H1 (cell line): ENCODE results near the gene MRPS10. TPM values are rescaled to one million over a fixed set of nuclear protein-coding genes. Genes with fewer than 3 reads are reported as not detected.

ENCODE experiments used
- CTCF ChIA-PET: fragments of 300-600 bp; sonication (Branson Sonifier 250); formaldehyde crosslinking; loops from one replicate; lab custom pipeline; 2021; ENCODE audit not compliant: partially characterized antibody; lab: Charles Lee
- POLR2A ChIA-PET: fragments of 300-600 bp; sonication (Branson Sonifier 250); formaldehyde crosslinking; loops from one replicate; lab custom pipeline; 2021; ENCODE audit warnings: inconsistent platforms; ENCODE audit not compliant: partially characterized antibody; lab: Charles Lee
- DNase-seq, 2 experiments: peaks; one replicate each; pipeline versions ENCODE4 v3.0.0 to v3.0.0-alpha.2; 2010 to 2022; ENCODE audit warnings: low spot score in 2 of 2, low read depth in 1 of 2, mixed read lengths in 1 of 2
- FAIRE-seq: peaks from 2 replicates; lab custom pipeline; 2011; peaks lifted over from hg19 to GRCh38; lab: Jason Lieb, UNC
- H2AFZ ChIP-seq: 2 replicates; pipeline ENCODE4 v1.8.1; 2012; ENCODE audit warnings: low read length, inconsistent platforms
- H2AK5ac ChIP-seq: 2 replicates; pipeline ENCODE4 v1.6.1; 2013; ENCODE audit warnings: low read depth, low read length
- H2BK120ac ChIP-seq: replicated peaks from 2 replicates; pipeline ENCODE3; 2013; ENCODE audit warnings: low read depth, low read length, inconsistent platforms
- H2BK12ac ChIP-seq: 2 replicates; pipeline ENCODE4 v1.6.1; 2013; ENCODE audit warnings: low read depth, low read length
- H2BK15ac ChIP-seq: 2 replicates; pipeline ENCODE4 v1.6.1; 2013; ENCODE audit warnings: low read length
- H2BK20ac ChIP-seq: 2 replicates; pipeline ENCODE4 v1.6.1; 2013; ENCODE audit warnings: low read length
- H2BK5ac ChIP-seq: 2 replicates; pipeline ENCODE4 v1.6.1; 2013; ENCODE audit warnings: low read depth, low read length
- H3K14ac ChIP-seq: 2 replicates; pipeline ENCODE4 v1.6.1; 2013; ENCODE audit warnings: inconsistent platforms; ENCODE audit not compliant: insufficient read length
- H3K18ac ChIP-seq: 2 replicates; pipeline ENCODE4 v1.6.1; 2013; ENCODE audit warnings: low read length; ENCODE audit errors: extremely low read depth
- H3K23ac ChIP-seq: 2 replicates; pipeline ENCODE4 v1.6.1; 2013; ENCODE audit warnings: inconsistent platforms; ENCODE audit not compliant: insufficient read length
- H3K23me2 ChIP-seq: 2 replicates; pipeline ENCODE4 v1.6.1; 2013; ENCODE audit warnings: low read depth, low read length
- H3K27ac ChIP-seq: 2 replicates; pipeline ENCODE4 v1.6.1; 2011; ENCODE audit warnings: low read depth, low read length, inconsistent platforms
- H3K27me3 ChIP-seq, 4 experiments: replicated peaks in 1 of 4; 1 replicate in 1 of 4; 2 replicates in 3 of 4; pipeline versions ENCODE4 v1.6.1 to v1.8.1; 2011 to 2013; ENCODE audit warnings: low read length in 3 of 4, mild to moderate bottlenecking in 3 of 4, inconsistent platforms in 2 of 4, mixed read lengths in 2 of 4, moderate library complexity in 1 of 4; ENCODE audit not compliant: control insufficient read depth in 3 of 4, insufficient read depth in 3 of 4; ENCODE audit errors: extremely low read depth in 1 of 4
- H3K36me3 ChIP-seq, 4 experiments: 2 replicates each; pipeline versions ENCODE4 v1.6.1 to v1.8.1; 2011 to 2013; ENCODE audit warnings: mild to moderate bottlenecking in 4 of 4, low read length in 3 of 4, moderate library complexity in 2 of 4, control low read depth in 1 of 4, inconsistent platforms in 1 of 4; ENCODE audit not compliant: insufficient read depth in 4 of 4, control insufficient read depth in 2 of 4
- H3K4ac ChIP-seq: replicated peaks from 2 replicates; pipeline ENCODE3; 2013; ENCODE audit warnings: low read length, low read depth, mixed read lengths, inconsistent platforms; ENCODE audit not compliant: insufficient read length
- H3K4me1 ChIP-seq, 4 experiments: replicated peaks in 1 of 4; 1 replicate in 1 of 4; 2 replicates in 3 of 4; pipeline versions ENCODE4 v1.6.1 to v1.8.1; 2011 to 2013; ENCODE audit warnings: low read length in 3 of 4, inconsistent platforms in 2 of 4, mixed read lengths in 1 of 4; ENCODE audit not compliant: insufficient read depth in 4 of 4, control insufficient read depth in 3 of 4
- H3K4me2 ChIP-seq, 2 experiments: 2 replicates each; pipeline versions ENCODE4 v1.6.1 to v1.8.1; 2011 to 2013; ENCODE audit warnings: low read depth in 2 of 2, low read length in 2 of 2, control low read depth in 1 of 2, inconsistent platforms in 1 of 2, mild to moderate bottlenecking in 1 of 2; ENCODE audit not compliant: insufficient read depth in 1 of 2
- H3K4me3 ChIP-seq, 4 experiments: fragments of 200-600, 300-600 bp in 1 of 4; sonication (generic), shearing (Covaris generic), sonication (Bioruptor Twin) in 1 of 4; 2 replicates each; pipeline versions ENCODE4 v1.5.1 to v1.8.1; 2011 to 2016; ENCODE audit warnings: low read length in 4 of 4, low read depth in 3 of 4, control low read depth in 2 of 4, inconsistent platforms in 2 of 4, mild to moderate bottlenecking in 2 of 4, mixed read lengths in 1 of 4, moderate library complexity in 1 of 4; ENCODE audit not compliant: insufficient read depth in 2 of 4; ENCODE audit errors: extremely low read depth in 1 of 4
- H3K56ac ChIP-seq: replicated peaks from 2 replicates; pipeline ENCODE3; 2013; ENCODE audit warnings: low read depth, mild to moderate bottlenecking, mixed read lengths, low read length, inconsistent platforms; ENCODE audit not compliant: insufficient read length
- H3K79me1 ChIP-seq: 2 replicates; pipeline ENCODE4 v1.6.1; 2013; ENCODE audit warnings: low read depth, low read length, control low read depth
- H3K79me2 ChIP-seq, 2 experiments: 2 replicates each; pipeline versions ENCODE4 v1.6.1 to v1.8.1; 2012 to 2013; ENCODE audit warnings: low read length in 2 of 2, mild to moderate bottlenecking in 2 of 2, inconsistent platforms in 1 of 2; ENCODE audit not compliant: insufficient read depth in 2 of 2, control insufficient read depth in 1 of 2
- H3K9ac ChIP-seq, 4 experiments: replicated peaks in 1 of 4; 1 replicate in 1 of 4; 2 replicates in 3 of 4; pipeline versions ENCODE4 v1.6.1 to v1.8.1; 2011 to 2013; ENCODE audit warnings: low read depth in 3 of 4, low read length in 3 of 4, control low read depth in 2 of 4, mild to moderate bottlenecking in 2 of 4, moderate library complexity in 2 of 4, inconsistent platforms in 1 of 4; ENCODE audit errors: extremely low read depth in 1 of 4
- H3K9me3 ChIP-seq, 2 experiments: 2 replicates each; pipeline versions ENCODE4 v1.6.1 to v1.8.1; 2012 to 2013; ENCODE audit warnings: mild to moderate bottlenecking in 2 of 2, moderate library complexity in 2 of 2, control low read depth in 1 of 2, inconsistent platforms in 1 of 2, low read depth in 1 of 2, low read length in 1 of 2, mixed read lengths in 1 of 2; ENCODE audit not compliant: insufficient read depth in 2 of 2
- H4K20me1 ChIP-seq, 2 experiments: replicated peaks in 1 of 2; 2 replicates each; pipeline versions ENCODE3 to v1.8.1; 2011 to 2013; ENCODE audit warnings: inconsistent platforms in 2 of 2, low read length in 2 of 2, mild to moderate bottlenecking in 1 of 2; ENCODE audit not compliant: insufficient read depth in 2 of 2, control insufficient read depth in 1 of 2
- H4K5ac ChIP-seq: 2 replicates; pipeline ENCODE4 v1.6.1; 2013; ENCODE audit warnings: low read length, low read depth, mixed read lengths, inconsistent platforms; ENCODE audit not compliant: insufficient read length
- H4K8ac ChIP-seq: 2 replicates; pipeline ENCODE4 v1.8.0; 2013; ENCODE audit warnings: mild to moderate bottlenecking, moderate library complexity, low read length, inconsistent platforms; ENCODE audit not compliant: insufficient read depth; ENCODE audit errors: extremely low read depth
- H4K91ac ChIP-seq: replicated peaks from 2 replicates; pipeline ENCODE3; 2013; ENCODE audit warnings: low read length, mixed read lengths, inconsistent platforms; ENCODE audit not compliant: insufficient read length
- GABPA ChIP-seq: IDR thresholded peaks from 2 replicates; pipeline ENCODE4 v1.6.1; 2011; ENCODE audit warnings: mild to moderate bottlenecking, low read length, moderate library complexity, borderline replicate concordance; ENCODE audit not compliant: insufficient read depth
- HDAC6 ChIP-seq: IDR thresholded peaks from one replicate; pipeline ENCODE4 v1.7.1; 2012; ENCODE audit warnings: low read depth, mild to moderate bottlenecking, inconsistent platforms, low read length, moderate library complexity
- RAD21 ChIP-seq, 2 experiments: IDR thresholded peaks in 1 of 2; conservative IDR thresholded peaks in 1 of 2; 2 replicates each; pipeline ENCODE4 v1.6.1; 2011; ENCODE audit warnings: low read depth in 2 of 2, low read length in 2 of 2, improper control_type of control experiment in 1 of 2, inconsistent platforms in 1 of 2, mild to moderate bottlenecking in 1 of 2, moderate library complexity in 1 of 2
- WGBS, 2 experiments: shearing (Covaris generic) in 1 of 2; methylation state at CpG; one replicate each; pipeline versions ENCODE4 v1.1.6 to v1.1.7; 2013 to 2015; ENCODE audit warnings: low lambda C conversion rate in 2 of 2, mixed read lengths in 2 of 2, inconsistent platforms in 1 of 2, low coverage in 1 of 2, missing lambda C conversion rate in 1 of 2; ENCODE audit not compliant: insufficient replicate concordance in 2 of 2, insufficient coverage in 1 of 2, insufficient read length in 1 of 2; ENCODE audit errors: extremely low coverage in 1 of 2, missing lambda C conversion rate in 1 of 2; 5-methylcytosine and 5-hydroxymethylcytosine counted together
- polyA plus RNA-seq, 7 experiments: library from polyadenylated mRNA; depleted of rRNA in 3 of 7; stranded (reverse) in 5 of 7; unstranded in 2 of 7; fragments of >200 nt in 5 of 7; fragments of 200-250 nt in 2 of 7; gene quantifications; 1 replicate in 5 of 7; 2 replicates in 1 of 7; 4 replicates in 1 of 7; pipeline versions ENCODE4 v1.2.1 to v1.2.3, GENCODE V29; 2011 to 2013; ENCODE audit warnings: missing spikeins in 2 of 7, mixed read lengths in 2 of 7
- total RNA-seq: library from RNA; stranded (reverse); fragmentation: NEBNext Ultra II Directional; extraction: Animal tissue kit (Norgen Biotek cat#: 25700); gene quantifications from 2 replicates; pipeline ENCODE4 v1.2.1, GENCODE V29; 2021
- TF ChIP-seq, protein P1 (sequence below): IDR thresholded peaks from 2 replicates; pipeline ENCODE4 v1.6.1; 2012; ENCODE audit warnings: inconsistent platforms
- TF ChIP-seq, protein P2 (sequence below), 3 experiments: IDR thresholded peaks; 1 replicate in 2 of 3; 2 replicates in 1 of 3; pipeline versions ENCODE4 v1.5.1 to v1.6.1; 2011; ENCODE audit warnings: low read length in 3 of 3, mild to moderate bottlenecking in 3 of 3, inconsistent platforms in 2 of 3, low read depth in 1 of 3, moderate library complexity in 1 of 3; ENCODE audit not compliant: insufficient read depth in 1 of 3; ENCODE audit errors: control extremely low read depth in 1 of 3
- TF ChIP-seq, protein P3 (sequence below): IDR thresholded peaks from 2 replicates; pipeline ENCODE4 v1.6.1; 2012; ENCODE audit warnings: inconsistent platforms

The MRPS10 gene
- total and polyA plus RNA-seq, 2 of the 8 experiments (the other 6 are each of a cell fraction or from before 2014, with no cell fraction given), result 20.5 to 33.6 TPM

DNA sequence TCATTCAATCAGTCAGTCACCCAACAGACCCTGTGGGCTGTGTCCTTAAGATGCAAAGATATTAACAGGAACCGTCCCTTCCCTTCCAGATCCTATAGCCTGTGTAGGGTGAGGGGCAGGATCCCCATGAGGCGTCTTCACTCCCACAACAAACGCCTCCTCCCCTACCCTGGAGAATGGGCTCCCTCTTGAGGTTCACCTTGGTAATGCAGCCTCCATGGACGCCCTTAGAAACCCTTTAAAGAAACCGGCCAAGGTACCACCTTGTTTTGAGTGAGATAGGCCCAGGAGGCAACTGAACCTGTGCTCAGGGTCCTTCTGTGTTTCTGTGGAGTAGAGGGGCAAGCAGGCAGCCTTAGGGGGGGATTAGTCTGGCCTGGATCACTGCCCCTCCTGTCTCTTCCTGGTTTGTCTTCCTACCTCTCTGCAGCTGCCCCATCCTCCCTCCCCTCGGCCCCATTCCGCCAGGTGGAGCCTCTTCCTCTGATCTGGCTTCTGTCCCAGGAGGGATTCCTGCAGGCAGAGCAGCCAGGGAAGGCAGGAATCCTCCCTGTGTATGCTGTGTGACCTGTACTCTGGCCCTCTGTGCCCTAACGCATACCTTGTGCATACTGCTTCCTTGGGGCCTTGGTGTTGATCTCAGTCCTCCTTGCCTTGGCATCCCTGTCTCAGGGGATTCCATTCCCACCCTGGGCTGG is 51.1 kb downstream of the MRPS10 start:
- peak overlapping the region; percentile 99 for H2AFZ ChIP-seq
- WGBS, 2 experiments, result 10% methylated on average over 8 of the region's 8 CpGs; no CpG with 5 or more reads in 1 of the 2 experiments
- TF ChIP-seq, protein P1, sequence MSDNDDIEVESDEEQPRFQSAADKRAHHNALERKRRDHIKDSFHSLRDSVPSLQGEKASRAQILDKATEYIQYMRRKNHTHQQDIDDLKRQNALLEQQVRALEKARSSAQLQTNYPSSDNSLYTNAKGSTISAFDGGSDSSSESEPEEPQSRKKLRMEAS, result peak; percentile 63
- TF ChIP-seq GABPA (no peak), HDAC6 (no peak), RAD21 (IDR thresholded peaks at IDR 0.05 in 1 of 2, conservative IDR thresholded peaks at IDR 0.05 in 1 of 2; ENCODE audit: low read depth in 2 of 2, low read length in 2 of 2) (peak; percentile 91 to 93)
- TF ChIP-seq, protein P2, sequence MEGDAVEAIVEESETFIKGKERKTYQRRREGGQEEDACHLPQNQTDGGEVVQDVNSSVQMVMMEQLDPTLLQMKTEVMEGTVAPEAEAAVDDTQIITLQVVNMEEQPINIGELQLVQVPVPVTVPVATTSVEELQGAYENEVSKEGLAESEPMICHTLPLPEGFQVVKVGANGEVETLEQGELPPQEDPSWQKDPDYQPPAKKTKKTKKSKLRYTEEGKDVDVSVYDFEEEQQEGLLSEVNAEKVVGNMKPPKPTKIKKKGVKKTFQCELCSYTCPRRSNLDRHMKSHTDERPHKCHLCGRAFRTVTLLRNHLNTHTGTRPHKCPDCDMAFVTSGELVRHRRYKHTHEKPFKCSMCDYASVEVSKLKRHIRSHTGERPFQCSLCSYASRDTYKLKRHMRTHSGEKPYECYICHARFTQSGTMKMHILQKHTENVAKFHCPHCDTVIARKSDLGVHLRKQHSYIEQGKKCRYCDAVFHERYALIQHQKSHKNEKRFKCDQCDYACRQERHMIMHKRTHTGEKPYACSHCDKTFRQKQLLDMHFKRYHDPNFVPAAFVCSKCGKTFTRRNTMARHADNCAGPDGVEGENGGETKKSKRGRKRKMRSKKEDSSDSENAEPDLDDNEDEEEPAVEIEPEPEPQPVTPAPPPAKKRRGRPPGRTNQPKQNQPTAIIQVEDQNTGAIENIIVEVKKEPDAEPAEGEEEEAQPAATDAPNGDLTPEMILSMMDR (IDR thresholded peaks at IDR 0.05; ENCODE audit: control extremely low read depth in 1 of 3, insufficient read depth in 1 of 3, low read depth in 1 of 3, low read length in 3 of 3), result peak; percentile 80 to 93 (median 89)
- TF ChIP-seq, protein P3, sequence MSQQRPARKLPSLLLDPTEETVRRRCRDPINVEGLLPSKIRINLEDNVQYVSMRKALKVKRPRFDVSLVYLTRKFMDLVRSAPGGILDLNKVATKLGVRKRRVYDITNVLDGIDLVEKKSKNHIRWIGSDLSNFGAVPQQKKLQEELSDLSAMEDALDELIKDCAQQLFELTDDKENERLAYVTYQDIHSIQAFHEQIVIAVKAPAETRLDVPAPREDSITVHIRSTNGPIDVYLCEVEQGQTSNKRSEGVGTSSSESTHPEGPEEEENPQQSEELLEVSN, result no peak

More for the DNA sequence above, 51.1 kb downstream of the MRPS10 start:
- Histone ChIP-seq H4K20me1 (no peaks in the 10 kb centered on the region), H2BK120ac (no peak overlapping the region), H4K5ac (peak overlapping the region; percentile 11), H3K4me1 (peaks cover 7 to 22% (median 11%) of the 10 kb centered on the region in 4 experiments), H3K9me3 (no peaks in the 10 kb centered on the region), H2BK12ac (peak overlapping the region; percentile 77; the same call in 1 of the 2 replicates), H3K79me2 (no peaks in the 10 kb centered on the region), H3K4me2 (peak overlapping the region in 1 of 2 experiments; percentile 40; a peak in 3 of 4 replicates), H4K8ac (peak overlapping the region; percentile 93; the same call in 1 of the 2 replicates), H3K23me2 (no peaks in the 10 kb centered on the region), H3K79me1 (no peaks in the 10 kb centered on the region), H2AK5ac (no peak overlapping the region), H3K23ac (no peak overlapping the region), H2BK15ac (peak overlapping the region; percentile 19; the same call in 1 of the 2 replicates), H3K18ac (peak overlapping the region; percentile 72), H2BK5ac (0 out of 2 replicates have a peak overlapping the region, but pooled peaks have one; percentile 9), H2BK20ac (0 out of 2 replicates have a peak overlapping the region, but pooled peaks have one; percentile 66), H3K4ac (peak overlapping the region; percentile 16), H3K14ac (no peak overlapping the region), H3K4me3 (no peak overlapping the region), H3K36me3 (no peaks in the 10 kb centered on the region), H3K27ac (peak overlapping the region; percentile 48), H3K56ac (no peak overlapping the region), H3K27me3 (no peaks in the 10 kb centered on the region; a peak in 1 of 7 replicates), H3K9ac (no peak overlapping the region), H4K91ac (peak overlapping the region; percentile 78)
- DNase-seq, result peak; percentile 77 to 97
- ChIA-PET POLR2A (interaction anchor here (0.9 to 9.2 kb wide), 4 partner anchors 9 to 94 kb away, joined by 3 to 109 read pairs (median 3); partner anchors contain the start of gene C6orf132), CTCF (interaction anchor here (0.5 to 11.2 kb wide), 30 partner anchors 9 to 552 kb away, joined by 3 to 224 read pairs (median 6); partner anchors contain the start of genes C6orf132 and GUCA1B)
- peak; percentile 89 for FAIRE-seq
